Activated B cell treated with CpG ODN at 0.5 μM for 24 hours (primary cell): ENCODE data around the gene LEMD1. TPM values are rescaled to one million over a fixed set of nuclear protein-coding genes. Genes with fewer than 3 reads are reported as not detected.
A peak's percentile ranks its signal among the peaks of the same experiment; 100 is the strongest.

Experiments
- ATAC-seq: fragments of 200-7000 bp; cut with Tn5 transposase; one replicate; pipeline ENCODE4 v1.10.0; 2021; ENCODE audit warnings: low read depth, mild to moderate bottlenecking, moderate library complexity
- CTCF ChIA-PET: fragments of 350-600 bp; sonication (Branson Sonifier 250); formaldehyde crosslinking; loops from one replicate; lab custom pipeline; 2021; ENCODE audit warnings: antibody characterized with exemption; lab: Charles Lee
- POLR2A ChIA-PET: fragments of 350-600 bp; sonication (Branson Sonifier 250); formaldehyde crosslinking; loops from one replicate; lab custom pipeline; 2021; ENCODE audit warnings: antibody characterized with exemption; lab: Charles Lee
- DNase-seq: peaks from one replicate; pipeline ENCODE4 v3.0.0; 2022
- H3K27ac Mint-ChIP-seq: one replicate; pipeline ENCODE4 v1.8.0; 2020; ENCODE audit warnings: mixed read lengths
- H3K27me3 Mint-ChIP-seq: one replicate; pipeline ENCODE4 v1.8.0; 2021; ENCODE audit warnings: mixed read lengths
- H3K36me3 Mint-ChIP-seq: one replicate; pipeline ENCODE4 v1.8.0; 2021; ENCODE audit warnings: low read depth, mixed read lengths
- H3K4me1 Mint-ChIP-seq: one replicate; pipeline ENCODE4 v1.8.0; 2021; ENCODE audit warnings: mixed read lengths
- H3K4me3 Mint-ChIP-seq: one replicate; pipeline ENCODE4 v1.8.0; 2020; ENCODE audit warnings: mild to moderate bottlenecking, mixed read lengths
- H3K9me3 Mint-ChIP-seq: one replicate; pipeline ENCODE4 v1.8.0; 2020; ENCODE audit warnings: mixed read lengths
- CTCF ChIP-seq: fragments of 200-600 bp; IDR thresholded peaks from one replicate; pipeline ENCODE4 v1.8.0; 2022; ENCODE audit warnings: antibody characterized with exemption, mild to moderate bottlenecking
- intact Hi-C: fragments of 100-400 bp; cut with micrococcal nuclease; formaldehyde crosslinking; loops from one replicate; pipeline ENCODE4 v1.15.1; 2024
- total RNA-seq: library from RNA; stranded (reverse); gene quantifications from 2 replicates; pipeline ENCODE4 v1.2.3, GENCODE V29; 2022

LEMD1 gene
- total RNA-seq, 1 donor from 2014 or later: not detected

DNA sequence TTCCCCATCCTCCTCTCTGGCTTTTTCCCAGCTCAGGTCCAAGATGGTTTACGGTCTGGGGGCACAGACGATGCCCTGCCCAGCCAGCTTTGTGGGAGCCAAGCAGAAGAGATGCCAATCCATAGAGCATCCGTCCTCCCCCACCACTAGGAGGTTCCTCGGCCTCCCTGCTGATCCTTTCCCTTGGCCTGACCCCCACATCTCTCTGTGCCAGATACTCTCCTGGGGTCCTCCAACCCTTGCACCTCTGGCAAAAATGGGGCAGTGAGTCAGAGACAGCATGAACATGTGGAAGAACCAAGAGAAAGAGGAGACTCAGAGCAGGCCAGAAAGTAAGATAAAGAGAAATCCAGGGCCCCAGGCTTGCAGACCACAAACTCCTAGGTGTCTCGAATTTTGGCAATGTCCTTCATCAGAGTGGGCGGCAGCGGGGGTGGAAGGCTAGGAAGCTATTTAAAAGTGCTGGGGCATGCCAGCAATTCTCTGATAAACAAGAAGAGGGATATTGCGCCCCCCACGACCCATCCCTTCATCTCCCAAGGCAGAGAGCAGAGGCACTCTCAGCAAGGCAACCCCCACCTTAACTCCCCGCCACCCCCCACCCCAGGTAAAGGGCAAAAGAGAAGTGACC, 22.6 kb upstream of the LEMD1 start:
- TF ChIP-seq CTCF: no peak
- DNase-seq (no peak), ATAC-seq (no peak)
- POLR2A ChIA-PET: interaction anchor here (0.6 kb wide), 3 partner anchors 185 to 452 kb away, joined by 3 to 9 read pairs (median 5); no protein-coding TSS in a partner anchor
- Mint-ChIP-seq H3K4me3 (no peak overlapping the region), H3K27ac (no peak overlapping the region), H3K4me1 (peaks cover 38% of the 10 kb centered on the region), H3K27me3 (peaks cover 2% of the 10 kb centered on the region), H3K36me3 (no peaks in the 10 kb centered on the region), H3K9me3 (no peaks in the 10 kb centered on the region)
- CTCF ChIA-PET: interaction anchor here (0.9 to 1.9 kb wide), 2 partner anchors 44 to 90 kb away, joined by 3 to 5 read pairs; no protein-coding TSS in a partner anchor
- intact Hi-C loops: no loop called here

- peaks cover 41% of the 10 kb centered on the region for H3K4me1 Mint-ChIP-seq
- DNase-seq: no peak
- ChIA-PET CTCF (interaction anchor here (1.9 kb wide), 1 partner anchor 45 kb away, joined by 5 read pairs; no protein-coding TSS in a partner anchor), POLR2A (no interaction called here)
- H3K9me3 Mint-ChIP-seq: no peaks in the 10 kb centered on the region
- no peak for TF ChIP-seq CTCF
- no peak overlapping the region for H3K4me3 Mint-ChIP-seq
- no peaks in the 10 kb centered on the region for H3K36me3 Mint-ChIP-seq
- H3K27ac Mint-ChIP-seq: no peak overlapping the region
- H3K27me3 Mint-ChIP-seq: peaks cover 2% of the 10 kb centered on the region
- ATAC-seq: no peak
- intact Hi-C loops: no loop called here
These were observed 21.9 kb upstream of the LEMD1 start for GRCh38 chr1:205443585-205444299.

DNA sequence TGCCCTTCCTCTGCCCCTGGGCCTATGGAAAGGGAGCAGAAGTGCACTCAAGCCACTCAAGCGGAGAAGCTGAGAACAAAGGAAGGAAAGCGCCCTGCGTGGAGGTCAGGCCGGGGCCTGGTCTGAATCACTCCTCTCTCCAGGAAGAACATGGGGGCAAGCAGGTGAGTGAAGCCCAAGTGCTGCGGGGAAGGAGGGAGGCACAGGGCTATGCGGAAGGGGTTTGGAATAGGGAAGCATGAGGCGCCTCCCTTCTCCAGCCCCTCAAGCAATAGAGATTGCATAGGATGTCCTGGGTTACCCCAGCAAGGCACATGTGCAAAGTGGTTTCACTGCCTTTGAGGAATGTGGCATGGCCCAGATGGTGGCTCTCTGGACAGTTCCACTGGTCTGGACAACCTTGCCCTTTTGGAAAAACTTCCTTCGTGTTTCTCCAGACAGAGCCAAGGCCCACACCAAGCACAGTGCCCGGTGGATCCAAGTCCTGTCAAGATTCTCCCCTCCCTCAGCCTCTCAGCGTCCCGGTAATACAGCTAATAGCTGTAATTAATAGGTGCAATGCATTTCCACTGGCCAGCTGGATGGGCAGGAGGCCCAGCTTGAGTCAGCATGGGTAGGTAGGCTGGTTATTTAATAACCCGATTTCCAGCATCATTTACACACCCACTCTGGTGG, 20.3 kb upstream of the LEMD1 start:
- ChIA-PET CTCF (interaction anchor here (1.9 to 2.0 kb wide), 2 partner anchors 43 to 46 kb away, joined by 5 to 10 read pairs; no protein-coding TSS in a partner anchor), POLR2A (no interaction called here)
- Mint-ChIP-seq H3K36me3 (no peaks in the 10 kb centered on the region), H3K4me3 (no peak overlapping the region), H3K27ac (no peak overlapping the region), H3K9me3 (no peaks in the 10 kb centered on the region), H3K4me1 (peaks cover 44% of the 10 kb centered on the region), H3K27me3 (no peaks in the 10 kb centered on the region)
- no peak for TF ChIP-seq CTCF
- intact Hi-C loops: no loop called here
- DNase-seq (no peak), ATAC-seq (no peak)

- Mint-ChIP-seq H3K27me3 (no peaks in the 10 kb centered on the region), H3K9me3 (no peaks in the 10 kb centered on the region), H3K4me3 (peak overlapping the region; percentile 82), H3K27ac (peak overlapping the region; percentile 79), H3K4me1 (peaks cover 50% of the 10 kb centered on the region), H3K36me3 (no peaks in the 10 kb centered on the region)
- no peak for TF ChIP-seq CTCF
- ChIA-PET CTCF (interaction anchor here (0.8 to 2.0 kb wide), 4 partner anchors 10 to 47 kb away, joined by 3 to 10 read pairs (median 5); no protein-coding TSS in a partner anchor), POLR2A (interaction anchor here (1.1 to 1.7 kb wide), 3 partner anchors 14 to 44 kb away, joined by 3 to 4 read pairs (median 4); partner anchors contain the start of gene BLACAT1)
- ATAC-seq: no peak
- DNase-seq: no peak
- intact Hi-C loops: loop anchor here (2.0 kb wide), 1 partner anchor 17 kb away; no protein-coding TSS in a partner anchor
These were observed 19.8 kb upstream of the LEMD1 start for GRCh38 chr1:205441716-205442050.
